ENCODE data around the gene MATCAP1. TPM values are rescaled to one million over a fixed set of nuclear protein-coding genes. Genes with fewer than 3 reads are reported as not detected.

Gene MATCAP1
- polyA plus RNA-seq, 4 donors, result 15.7 to 19.0 (median 18.2) TPM

DNA sequence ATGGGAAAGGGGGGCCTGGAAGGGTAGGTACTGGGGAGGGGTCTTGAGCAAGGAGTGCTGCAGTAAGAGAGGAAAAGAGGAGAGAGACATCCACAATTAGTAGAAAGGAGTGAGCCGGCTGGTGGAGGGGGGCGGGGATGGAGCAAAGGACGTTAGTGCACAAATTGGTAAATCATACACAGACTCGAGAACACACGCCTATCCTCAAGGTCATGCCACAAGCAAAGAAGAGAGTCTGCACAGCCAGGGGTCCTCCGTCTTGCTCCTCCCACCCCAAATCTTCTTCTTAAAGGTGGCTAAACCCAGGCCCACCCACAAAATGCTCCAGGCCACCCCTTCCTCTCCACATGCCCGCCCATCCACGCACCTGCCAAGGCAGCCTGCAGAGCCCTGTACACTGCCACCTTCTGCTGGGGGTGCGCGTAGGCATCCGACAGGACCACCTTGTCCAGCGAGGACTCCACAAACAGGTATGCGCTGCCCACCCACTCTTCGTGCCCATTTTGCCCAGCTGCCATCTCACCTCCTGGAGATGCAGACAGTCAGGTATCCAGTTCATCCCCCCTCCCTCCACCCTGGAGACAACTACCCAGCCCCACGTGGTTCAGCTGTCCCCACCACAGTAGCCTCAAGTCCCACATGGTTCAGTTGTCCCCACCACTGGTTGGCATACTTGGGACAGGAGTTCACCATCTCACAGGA lies 27.5 kb downstream of the MATCAP1 start:
- Histone ChIP-seq H3K36me3 (ENCODE audit: control insufficient read depth in 3 of 3, insufficient read depth in 2 of 3, low read depth in 1 of 3, low read length in 3 of 3) (peaks cover 0 to 3% (median 0%) of the 10 kb centered on the region in 3 donors), H3K4me1 (ENCODE audit: control insufficient read depth in 3 of 3, insufficient read depth in 2 of 3, low read depth in 1 of 3, low read length in 2 of 3) (peaks cover 0 to 37% (median 3%) of the 10 kb centered on the region in 3 donors), H3K9me3 (ENCODE audit: control insufficient read depth in 2 of 2, insufficient read depth in 1 of 2, low read depth in 1 of 2, low read length in 1 of 2) (no peaks in the 10 kb centered on the region), H3K27ac (ENCODE audit: low read depth in 1 of 3, low read length in 2 of 3) (no peak overlapping the region), H3K4me3 (ENCODE audit: low read depth in 1 of 3, low read length in 3 of 3) (no peak overlapping the region), H3K27me3 (ENCODE audit: control insufficient read depth in 3 of 3, insufficient read depth in 3 of 3, low read length in 3 of 3) (peaks cover 0 to 66% (median 0%) of the 10 kb centered on the region in 3 donors)
- no peak for FAIRE-seq
- peak; percentile 41 to 50 for DNase-seq
- WGBS, 3 donors, result 30 to 63% (median 55%) methylated on average over 11 to 15 of the region's 15 CpGs

DNA sequence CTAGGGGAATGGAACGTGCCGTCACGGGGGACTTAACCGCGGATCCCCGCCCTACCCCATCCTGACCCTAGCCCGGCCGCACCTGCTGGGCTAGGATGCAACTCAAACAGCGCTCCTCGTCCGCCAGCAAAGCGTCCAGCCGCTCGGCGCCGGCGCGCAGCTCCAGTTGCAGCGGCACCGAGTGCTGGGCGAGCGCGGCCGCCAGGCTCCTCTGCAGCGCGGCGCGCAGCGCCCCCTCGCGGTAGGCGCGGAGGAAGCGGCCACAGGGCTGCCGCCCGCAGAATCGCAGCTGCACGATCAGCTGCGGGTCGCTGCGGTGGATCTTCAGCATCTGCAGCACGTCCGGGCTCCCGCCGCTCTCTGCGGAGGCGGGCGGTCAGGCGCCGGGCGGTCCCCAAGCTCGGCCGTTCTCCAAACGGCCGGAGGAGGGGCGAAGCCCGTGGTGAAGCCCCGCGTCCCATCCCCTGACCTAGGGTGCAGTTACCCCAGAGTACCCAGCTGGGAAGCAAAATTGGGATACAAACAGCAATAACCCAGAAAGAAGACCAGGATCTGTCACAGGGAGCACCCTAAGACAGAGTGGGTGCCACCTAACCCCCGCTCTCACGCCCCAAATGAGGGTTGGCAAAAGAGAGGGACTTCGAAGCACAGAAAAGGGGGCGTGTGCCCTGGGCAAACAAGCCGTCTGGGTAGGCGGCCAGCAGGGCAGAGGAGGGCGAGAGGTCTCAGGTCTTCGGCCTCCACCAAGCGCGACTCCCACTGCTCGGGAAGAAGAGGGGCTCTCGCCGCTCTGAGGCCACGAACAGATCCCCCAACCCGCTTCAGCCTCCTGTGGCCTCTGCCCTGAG lies 28.2 kb downstream of the MATCAP1 start:
- DNase-seq, result peak; percentile 63 to 89
- 10 to 12% (median 11%) methylated on average over 54 to 74 of the region's 74 CpGs for WGBS, 3 donors
- no peaks in the 10 kb centered on the region for H3K9me3 ChIP-seq (ENCODE audit: control insufficient read depth in 2 of 2, insufficient read depth in 1 of 2, low read depth in 1 of 2, low read length in 1 of 2)
- peaks cover 0 to 3% (median 0%) of the 10 kb centered on the region in 3 donors for H3K36me3 ChIP-seq (ENCODE audit: control insufficient read depth in 3 of 3, insufficient read depth in 2 of 3, low read depth in 1 of 3, low read length in 3 of 3)
- FAIRE-seq, result no peak
- H3K27ac ChIP-seq (ENCODE audit: low read depth in 1 of 3, low read length in 2 of 3), result no peak overlapping the region
- H3K27me3 ChIP-seq (ENCODE audit: control insufficient read depth in 3 of 3, insufficient read depth in 3 of 3, low read length in 3 of 3), result peaks cover 0 to 70% (median 0%) of the 10 kb centered on the region in 3 donors
- peaks cover 0 to 41% (median 3%) of the 10 kb centered on the region in 3 donors for H3K4me1 ChIP-seq (ENCODE audit: control insufficient read depth in 3 of 3, insufficient read depth in 2 of 3, low read depth in 1 of 3, low read length in 2 of 3)
- peak overlapping the region in 1 of 3 donors; percentile 4 for H3K4me3 ChIP-seq (ENCODE audit: low read depth in 1 of 3, low read length in 3 of 3)

DNA sequence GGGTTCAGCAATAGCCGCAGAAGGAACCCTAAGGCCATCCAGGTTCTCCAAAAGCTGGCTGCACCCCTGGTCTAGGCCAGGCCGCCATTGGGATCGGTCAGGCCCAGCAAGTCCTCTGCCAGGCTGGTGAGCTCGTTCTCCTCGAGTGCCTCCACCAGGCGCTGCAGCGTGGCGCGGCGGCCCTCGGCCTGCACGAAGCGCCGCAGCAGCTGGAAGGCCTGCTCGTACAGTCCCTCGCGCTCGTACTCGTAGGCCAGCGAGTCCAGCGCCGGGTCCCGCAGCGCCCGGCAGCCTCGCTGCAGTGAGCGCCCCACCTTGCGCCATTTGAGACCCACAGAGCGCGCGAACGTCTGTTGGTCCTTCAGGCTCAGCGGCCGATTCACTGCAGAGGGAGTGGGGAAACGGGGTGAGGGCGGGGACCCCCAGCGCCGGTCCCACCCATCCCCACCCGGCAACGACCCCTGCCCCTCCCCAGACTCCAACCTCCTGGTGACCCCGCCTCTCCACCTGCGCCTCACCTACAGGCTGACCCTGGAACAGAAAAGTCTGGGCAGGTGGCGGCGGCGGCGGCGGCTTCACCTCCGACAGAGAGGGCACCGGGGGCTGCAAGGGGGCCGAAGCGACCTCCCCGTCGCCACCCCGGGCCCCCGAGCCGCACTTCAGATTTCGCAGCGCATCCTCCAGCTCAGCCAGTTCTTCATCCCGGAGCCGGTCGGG lies 29.0 kb downstream of the MATCAP1 start:
- Histone ChIP-seq H3K4me1 (ENCODE audit: control insufficient read depth in 3 of 3, insufficient read depth in 2 of 3, low read depth in 1 of 3, low read length in 2 of 3) (peaks cover 0 to 40% (median 3%) of the 10 kb centered on the region in 3 donors), H3K36me3 (ENCODE audit: control insufficient read depth in 3 of 3, insufficient read depth in 2 of 3, low read depth in 1 of 3, low read length in 3 of 3) (peaks cover 0 to 3% (median 0%) of the 10 kb centered on the region in 3 donors), H3K9me3 (ENCODE audit: control insufficient read depth in 2 of 2, insufficient read depth in 1 of 2, low read depth in 1 of 2, low read length in 1 of 2) (no peaks in the 10 kb centered on the region), H3K27ac (ENCODE audit: low read depth in 1 of 3, low read length in 2 of 3) (no peak overlapping the region), H3K27me3 (ENCODE audit: control insufficient read depth in 3 of 3, insufficient read depth in 3 of 3, low read length in 3 of 3) (peaks cover 0 to 73% (median 0%) of the 10 kb centered on the region in 3 donors), H3K4me3 (ENCODE audit: low read depth in 1 of 3, low read length in 3 of 3) (peak overlapping the region in 1 of 3 donors; percentile 4)
- 34 to 58% (median 44%) methylated on average over 53 to 61 of the region's 61 CpGs for WGBS, 3 donors
- FAIRE-seq, result no peak
- DNase-seq, result no peak

DNA sequence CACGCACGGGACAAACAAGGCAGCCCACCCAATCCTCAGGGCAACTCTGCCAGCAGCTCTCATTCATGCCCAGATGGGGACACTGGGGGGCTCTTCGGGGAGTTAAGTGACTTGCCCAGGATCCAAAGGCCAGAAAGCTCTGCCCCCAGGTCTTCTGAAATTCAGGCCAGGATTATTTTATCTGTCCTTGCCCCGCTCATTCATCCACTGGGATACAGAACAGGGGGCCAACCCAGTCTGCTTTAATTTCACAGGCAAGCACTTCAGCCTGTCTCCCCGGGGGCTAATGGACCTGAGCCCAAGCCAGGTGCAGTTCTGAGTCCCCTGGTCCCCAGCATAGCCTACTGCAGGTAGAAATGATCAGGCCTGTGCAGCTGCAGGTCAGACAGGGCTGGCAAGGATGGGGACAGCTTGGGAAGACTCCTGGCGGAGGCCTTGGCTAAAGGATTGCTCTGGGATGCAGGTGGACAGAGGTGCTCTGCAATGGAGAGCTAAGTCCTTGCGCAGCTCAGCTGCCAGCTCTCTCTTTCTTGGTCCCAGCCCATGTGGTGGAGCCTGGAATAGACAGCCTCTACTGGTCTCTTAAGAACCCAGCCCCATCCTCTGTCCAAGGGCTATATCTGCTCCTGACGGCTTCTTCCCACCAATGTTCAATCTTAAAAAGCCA lies 32.2 kb downstream of the MATCAP1 start:
- Histone ChIP-seq H3K9me3 (ENCODE audit: control insufficient read depth in 2 of 2, insufficient read depth in 1 of 2, low read depth in 1 of 2, low read length in 1 of 2) (no peaks in the 10 kb centered on the region), H3K27ac (ENCODE audit: low read depth in 1 of 3, low read length in 2 of 3) (peak overlapping the region in 2 of 3 donors; percentile 73 to 77), H3K36me3 (ENCODE audit: control insufficient read depth in 3 of 3, insufficient read depth in 2 of 3, low read depth in 1 of 3, low read length in 3 of 3) (peaks cover 0 to 31% (median 5%) of the 10 kb centered on the region in 3 donors), H3K4me3 (ENCODE audit: low read depth in 1 of 3, low read length in 3 of 3) (peak overlapping the region in 1 of 3 donors; percentile 43), H3K27me3 (ENCODE audit: control insufficient read depth in 3 of 3, insufficient read depth in 3 of 3, low read length in 3 of 3) (peaks cover 0 to 69% (median 0%) of the 10 kb centered on the region in 3 donors), H3K4me1 (ENCODE audit: control insufficient read depth in 3 of 3, insufficient read depth in 2 of 3, low read depth in 1 of 3, low read length in 2 of 3) (peaks cover 0 to 31% (median 0%) of the 10 kb centered on the region in 3 donors)
- 39 to 58% (median 55%) methylated on average over 8 of the region's 8 CpGs for WGBS, 3 donors
- FAIRE-seq (no peak), DNase-seq (no peak)

DNA sequence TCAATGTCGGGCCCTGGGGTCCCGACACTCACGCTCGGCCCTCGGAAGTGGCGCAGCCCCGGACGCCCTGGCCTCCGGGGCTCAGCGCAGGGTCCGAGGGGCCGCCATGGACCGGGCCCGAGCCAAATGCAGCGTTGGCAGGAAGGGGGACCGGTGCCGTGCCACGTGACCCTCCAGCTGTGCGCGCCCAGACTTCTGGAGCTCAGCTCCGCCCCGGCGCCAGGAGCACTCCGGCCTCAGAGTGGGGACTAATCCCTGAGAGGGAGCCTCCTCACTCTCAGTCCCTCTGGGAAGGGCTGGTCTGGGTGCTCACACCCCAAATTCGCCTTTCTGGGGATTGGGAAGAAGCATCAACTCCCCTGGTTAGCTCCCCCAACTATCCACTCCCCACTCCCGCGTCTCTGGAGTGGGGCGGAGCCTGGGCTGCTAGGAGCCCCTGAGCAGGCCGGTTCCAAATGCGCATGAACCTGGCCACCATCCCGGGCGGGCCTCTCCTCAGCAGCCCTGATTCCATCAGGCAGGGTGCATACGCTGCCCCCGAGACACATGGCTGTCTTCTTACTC lies 32.8 kb downstream of the MATCAP1 start, which contains the start of gene B3GNT9:
Gene B3GNT9, minus strand, starts transcription at position 166 of the 564 bp plus-strand sequence. CDS start 513 bp downstream, outside the sequence.
- peak; percentile 48 to 75 for DNase-seq
- Histone ChIP-seq H3K27me3 (ENCODE audit: control insufficient read depth in 3 of 3, insufficient read depth in 3 of 3, low read length in 3 of 3) (peaks cover 0 to 63% (median 0%) of the 10 kb centered on the region in 3 donors), H3K4me3 (ENCODE audit: low read depth in 1 of 3, low read length in 3 of 3) (peak within 1 kb of the TSS; percentile 43 to 50 (median 49)), H3K27ac (ENCODE audit: low read depth in 1 of 3, low read length in 2 of 3) (peak within 1 kb of the TSS; percentile 34 to 77 (median 73)), H3K9me3 (ENCODE audit: control insufficient read depth in 2 of 2, insufficient read depth in 1 of 2, low read depth in 1 of 2, low read length in 1 of 2) (no peaks in the 10 kb centered on the region), H3K36me3 (ENCODE audit: control insufficient read depth in 3 of 3, insufficient read depth in 2 of 3, low read depth in 1 of 3, low read length in 3 of 3) (peaks cover 0 to 38% (median 6%) of the 10 kb centered on the region in 3 donors), H3K4me1 (ENCODE audit: control insufficient read depth in 3 of 3, insufficient read depth in 2 of 3, low read depth in 1 of 3, low read length in 2 of 3) (peaks cover 0 to 25% (median 0%) of the 10 kb centered on the region in 3 donors)
- 1 to 5% (median 3%) methylated on average over 30 to 34 of the region's 34 CpGs for WGBS, 3 donors
- FAIRE-seq, result no peak

DNA sequence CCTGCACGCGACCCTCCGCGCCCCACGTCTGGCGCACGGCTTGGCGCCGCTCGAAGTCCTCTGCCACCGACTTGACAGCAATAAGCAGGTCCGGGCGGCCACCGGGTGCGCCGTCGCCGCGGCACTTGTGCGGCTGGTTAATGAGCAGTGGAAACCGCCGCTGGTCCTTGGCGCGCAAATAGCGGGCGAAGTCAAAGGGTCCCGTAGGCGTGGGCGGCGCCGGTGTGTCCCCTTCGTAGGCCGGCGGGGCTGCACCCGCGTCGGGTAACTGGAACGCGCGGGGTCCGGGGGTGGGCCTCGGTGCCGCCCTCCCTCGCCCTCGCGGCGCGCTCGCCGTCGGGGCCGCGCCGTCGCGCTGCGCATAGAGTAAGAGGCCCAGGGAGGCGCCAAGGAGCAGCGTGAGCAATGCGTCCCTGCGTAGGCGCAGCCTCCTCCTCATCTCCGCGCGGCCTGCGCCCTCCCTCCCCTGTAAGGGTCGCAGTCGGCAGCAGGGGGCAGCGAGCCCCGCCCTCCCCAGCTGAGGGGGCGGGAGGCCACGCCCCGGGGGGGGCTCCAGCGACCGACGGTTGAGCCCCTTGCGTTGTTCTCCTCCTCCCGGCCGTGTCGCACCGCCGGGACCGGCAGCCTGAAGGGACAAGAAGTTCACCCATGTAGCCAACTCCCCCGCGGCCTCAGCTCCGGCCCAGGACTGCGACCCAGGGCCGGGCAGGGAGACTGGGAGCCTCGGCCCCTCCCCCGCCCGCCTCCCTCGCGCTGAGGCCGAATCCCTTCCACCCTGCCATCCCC lies 33.5 kb downstream of the MATCAP1 start:
- Histone ChIP-seq H3K27me3 (ENCODE audit: control insufficient read depth in 3 of 3, insufficient read depth in 3 of 3, low read length in 3 of 3) (peaks cover 0 to 57% (median 0%) of the 10 kb centered on the region in 3 donors), H3K4me1 (ENCODE audit: control insufficient read depth in 3 of 3, insufficient read depth in 2 of 3, low read depth in 1 of 3, low read length in 2 of 3) (peaks cover 0 to 19% (median 0%) of the 10 kb centered on the region in 3 donors), H3K9me3 (ENCODE audit: control insufficient read depth in 2 of 2, insufficient read depth in 1 of 2, low read depth in 1 of 2, low read length in 1 of 2) (no peaks in the 10 kb centered on the region), H3K27ac (ENCODE audit: low read depth in 1 of 3, low read length in 2 of 3) (peak overlapping the region; percentile 34 to 77 (median 73)), H3K36me3 (ENCODE audit: control insufficient read depth in 3 of 3, insufficient read depth in 2 of 3, low read depth in 1 of 3, low read length in 3 of 3) (peaks cover 4 to 44% (median 10%) of the 10 kb centered on the region in 3 donors), H3K4me3 (ENCODE audit: low read depth in 1 of 3, low read length in 3 of 3) (peak overlapping the region; percentile 43 to 50 (median 49))
- FAIRE-seq (no peak), DNase-seq (peak in 1 of 2 donors; percentile 70)
- WGBS, 3 donors, result 5 to 8% (median 7%) methylated on average over 68 to 94 of the region's 94 CpGs

All from small intestine (tissue), 7 donors.